ENCODE data around the gene TRIM2.

TRIM2 gene

DNA sequence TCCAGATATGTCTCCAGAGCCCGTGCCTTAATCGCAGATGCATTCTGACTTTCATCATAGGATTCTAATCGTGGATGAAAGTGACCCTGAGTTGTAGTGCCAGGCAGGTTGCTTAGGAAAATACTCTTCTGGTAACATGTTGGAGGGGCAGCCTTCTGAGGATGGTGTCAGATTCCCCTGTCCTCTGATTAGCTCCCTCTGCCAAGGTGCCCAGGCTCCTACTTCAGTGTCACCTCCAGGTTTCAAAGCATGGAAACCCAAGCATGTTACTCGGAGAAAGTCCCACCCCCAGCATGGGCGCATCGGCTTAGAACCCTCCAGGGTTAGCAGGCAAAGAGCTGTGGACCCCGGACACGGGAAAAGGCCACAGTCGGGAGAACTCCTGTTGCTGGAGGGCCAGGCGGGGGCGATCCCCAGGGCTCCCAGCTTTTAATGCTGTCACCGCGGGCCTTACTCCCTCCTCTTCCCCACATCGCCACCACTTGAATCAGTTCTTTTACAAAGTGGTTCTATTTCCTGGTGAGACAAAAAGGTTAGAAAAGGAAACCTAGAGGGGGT lies 44.5 kb downstream of the TRIM2 start:
- no peak for DNase-seq (ENCODE audit: low spot score)

DNA sequence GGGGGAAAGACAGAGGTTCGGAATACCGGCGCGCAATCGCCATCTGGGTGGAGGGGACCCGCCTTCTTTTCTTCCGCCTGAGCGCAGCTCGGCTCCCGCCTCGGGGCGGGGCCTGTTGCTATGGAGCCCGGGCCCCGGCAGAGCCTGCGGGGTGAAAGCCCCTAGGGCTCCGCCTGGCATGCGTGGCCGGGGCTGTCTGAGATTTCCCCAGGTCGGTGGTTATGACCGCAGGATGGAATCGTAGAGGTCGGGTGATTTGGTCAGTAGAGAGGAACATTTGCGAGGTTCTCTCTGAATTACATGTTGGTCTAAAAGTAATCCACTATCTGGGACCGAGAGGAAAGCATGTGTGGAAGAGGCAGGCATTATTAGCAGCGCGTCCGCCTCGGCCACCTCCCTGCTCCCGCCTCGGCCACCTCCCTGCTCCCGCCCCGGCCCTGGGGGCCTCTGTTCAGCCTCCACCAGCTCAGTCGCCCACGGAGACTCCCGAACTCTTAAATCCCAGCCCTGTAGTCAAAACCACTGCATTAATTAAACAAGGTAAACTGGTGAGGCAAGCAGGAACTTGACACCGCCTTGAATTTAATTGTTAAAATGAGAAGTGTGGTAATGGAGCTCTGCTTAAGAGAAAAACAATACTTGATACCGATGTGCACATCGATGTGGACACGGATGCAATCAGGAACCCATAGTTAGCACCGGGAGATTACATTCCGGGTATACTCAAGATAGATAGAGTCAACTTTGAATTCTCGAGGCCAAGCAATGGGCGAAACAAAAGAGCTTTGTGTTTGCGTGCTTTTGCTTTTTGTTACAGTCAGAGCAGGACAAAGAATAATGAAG lies 45.2 kb downstream of the TRIM2 start:
- peak; percentile 97 for DNase-seq (ENCODE audit: low spot score)

DNA sequence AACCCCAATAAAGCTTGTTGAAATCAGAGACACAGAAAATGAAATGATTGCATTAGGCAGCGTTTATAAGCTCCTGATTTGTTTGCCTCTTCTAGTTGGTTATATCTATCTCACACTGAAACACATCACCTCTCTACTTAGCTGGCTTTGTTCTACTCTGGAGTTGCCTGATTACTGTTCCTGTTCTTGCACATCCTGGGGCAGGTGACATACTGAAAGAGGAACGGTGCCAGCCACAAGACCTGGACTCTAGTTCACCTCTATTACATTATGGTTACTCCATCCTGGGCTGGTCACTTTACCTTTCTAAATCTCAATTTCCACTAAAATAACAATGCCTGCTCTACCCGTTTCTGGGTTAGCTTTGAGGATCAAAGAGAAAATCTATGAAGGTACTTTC lies 47.9 kb downstream of the TRIM2 start:
- DNase-seq (ENCODE audit: low spot score): no peak

DNA sequence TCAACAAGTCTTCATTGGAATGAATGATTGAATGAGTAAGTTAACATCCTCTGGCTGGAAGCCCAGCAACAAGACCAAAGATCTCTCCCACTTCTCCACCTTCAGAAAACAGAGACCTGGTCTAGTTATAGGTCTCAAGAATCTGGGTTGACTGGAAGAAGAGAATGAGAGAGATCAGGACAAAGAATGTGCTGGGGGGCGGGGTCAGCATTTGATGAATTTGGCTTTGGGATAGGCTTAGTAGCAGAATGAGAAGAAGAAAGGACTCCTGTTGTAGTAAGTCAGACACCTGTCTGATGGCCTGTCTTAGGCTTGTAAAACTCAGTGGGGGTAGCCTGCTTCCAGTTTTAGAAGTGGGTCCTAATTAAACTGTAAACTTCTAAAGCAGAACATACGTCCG lies 51.0 kb downstream of the TRIM2 start:
- no peak for DNase-seq (ENCODE audit: low spot score)

DNA sequence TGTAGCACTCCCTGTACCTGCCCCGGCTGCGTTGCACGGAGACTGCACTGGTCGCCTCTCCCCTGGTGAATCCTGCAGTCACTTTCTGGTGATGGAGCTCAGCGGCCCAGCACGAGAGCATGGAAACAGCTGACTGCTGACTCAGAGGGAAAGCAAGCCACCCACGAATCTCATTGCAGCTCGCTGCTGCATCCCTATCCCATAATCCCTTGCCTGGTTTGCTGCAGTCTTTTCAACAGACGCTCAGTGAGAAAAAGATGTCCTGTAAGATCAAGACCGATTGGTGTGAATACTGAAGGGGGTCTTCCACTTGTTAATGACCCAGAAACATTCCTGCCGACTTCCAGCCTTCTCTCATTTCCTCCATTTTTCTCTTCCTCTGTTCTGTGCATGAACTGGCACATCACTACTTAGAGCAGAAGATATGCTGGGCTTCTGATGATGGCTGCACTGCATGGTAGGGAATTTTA lies 52.9 kb downstream of the TRIM2 start:
- peak; percentile 58 for DNase-seq (ENCODE audit: low spot score)

DNA sequence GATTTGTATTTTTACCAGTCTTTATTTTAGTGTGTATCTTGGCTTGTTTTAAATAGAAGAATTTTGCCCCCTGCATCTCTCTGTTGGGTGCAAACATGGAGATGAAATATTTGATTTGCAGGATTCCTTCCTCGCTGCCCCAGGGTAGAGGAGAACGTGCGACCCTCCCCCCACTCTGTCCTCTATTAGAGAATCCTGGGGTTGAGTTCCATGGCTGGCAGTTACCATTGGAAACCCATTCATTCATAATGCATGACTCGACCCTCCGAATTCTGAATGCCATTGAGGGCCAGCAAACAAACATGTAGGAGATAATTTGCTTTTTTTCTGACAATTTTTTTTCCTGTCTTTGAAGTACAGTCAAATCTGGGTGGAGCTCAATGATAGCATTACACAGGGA lies 53.7 kb downstream of the TRIM2 start:
- DNase-seq (ENCODE audit: low spot score): peak; percentile 42

DNA sequence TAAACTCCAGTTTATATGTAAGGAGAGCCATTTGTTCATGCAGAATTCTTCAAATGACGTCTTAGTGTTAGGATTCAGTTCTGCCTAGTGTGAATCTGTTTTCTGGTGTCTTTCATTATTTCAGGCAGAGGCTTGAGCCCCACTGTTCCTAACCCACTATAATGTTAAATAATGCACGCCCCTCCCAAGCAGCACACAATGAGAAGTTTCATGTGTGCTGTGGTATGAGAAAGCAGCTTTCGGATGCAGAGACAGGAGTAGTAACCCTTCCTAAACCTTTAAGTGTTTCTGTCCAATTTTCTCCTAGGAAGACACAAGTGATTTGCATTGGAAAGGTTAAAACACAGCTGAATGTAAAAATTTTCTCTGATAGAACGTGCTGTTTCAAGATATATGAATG lies 54.5 kb downstream of the TRIM2 start:
- DNase-seq (ENCODE audit: low spot score): no peak

DNA sequence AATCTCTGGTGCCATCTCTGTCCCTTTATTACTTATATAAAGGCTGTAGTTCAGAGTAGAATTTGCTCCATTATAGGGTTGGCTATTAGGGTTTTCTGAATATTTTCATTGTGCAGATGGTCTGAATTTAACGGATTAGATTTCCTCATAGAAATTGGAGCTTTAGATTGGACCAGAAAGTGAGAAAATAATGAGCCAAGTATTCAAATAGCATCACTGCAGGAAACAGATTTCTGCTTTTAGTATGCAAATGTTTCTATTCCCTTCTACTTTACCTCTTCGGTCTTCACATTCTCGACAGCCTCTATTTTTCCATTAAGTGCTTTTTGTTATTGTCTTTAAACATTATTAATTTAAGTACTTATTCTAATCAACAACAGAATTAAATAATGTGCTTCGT lies 55.4 kb downstream of the TRIM2 start:
- no peak for DNase-seq (ENCODE audit: low spot score)

DNA sequence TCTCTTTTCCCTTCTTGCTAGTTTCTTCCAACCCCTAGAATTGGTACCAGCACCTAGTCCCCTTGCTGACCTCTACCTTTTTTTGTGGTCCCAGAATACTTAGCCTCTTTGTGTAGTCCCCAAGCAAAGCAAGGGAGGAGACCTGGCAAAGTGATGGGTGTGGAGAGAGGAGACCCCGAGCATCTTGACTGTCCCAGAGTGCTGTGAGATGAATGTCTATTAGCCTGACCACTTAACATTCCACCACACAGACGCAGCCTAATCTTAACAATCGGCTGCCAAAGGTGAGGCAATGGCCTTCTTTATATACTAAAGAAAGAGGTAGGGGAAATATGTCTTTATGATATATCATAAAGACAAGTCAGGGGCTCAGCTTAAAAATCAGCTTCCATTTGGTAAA lies 55.9 kb downstream of the TRIM2 start:
- DNase-seq (ENCODE audit: low spot score): no peak

DNA sequence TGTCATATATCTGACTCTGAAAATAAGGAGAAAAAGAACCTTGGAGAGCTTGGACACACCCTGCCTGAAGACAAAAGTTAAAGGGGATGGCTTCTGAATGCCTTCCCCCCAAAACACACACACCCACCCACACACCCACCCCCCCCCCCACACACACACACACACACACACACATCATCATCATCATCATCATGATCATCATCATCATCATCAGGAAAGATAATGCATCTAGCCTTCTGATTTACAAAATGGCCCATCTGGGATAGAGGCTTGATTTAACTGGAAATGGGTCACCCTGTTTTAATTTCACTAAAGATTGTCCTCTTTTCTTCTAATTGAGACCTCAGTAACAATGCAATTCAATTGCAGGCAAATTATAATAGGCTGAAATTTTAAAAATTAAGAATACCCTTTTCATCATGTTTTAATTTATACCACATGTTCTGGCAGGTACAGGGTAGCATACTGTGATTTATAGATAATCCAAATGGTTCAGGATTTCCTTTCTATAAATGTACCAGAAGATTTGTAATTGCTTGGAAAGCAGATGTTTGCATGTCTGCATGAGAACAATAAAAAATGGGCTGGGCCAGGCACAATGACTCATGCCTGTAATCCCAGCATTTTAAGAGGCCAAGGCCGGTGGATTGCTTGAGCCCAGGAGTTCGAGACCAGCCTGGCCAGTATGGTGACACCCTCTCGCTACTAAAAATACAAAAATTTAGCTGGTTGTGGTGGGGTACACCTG lies 56.5 kb downstream of the TRIM2 start:
- DNase-seq (ENCODE audit: low spot score): no peak

DNA sequence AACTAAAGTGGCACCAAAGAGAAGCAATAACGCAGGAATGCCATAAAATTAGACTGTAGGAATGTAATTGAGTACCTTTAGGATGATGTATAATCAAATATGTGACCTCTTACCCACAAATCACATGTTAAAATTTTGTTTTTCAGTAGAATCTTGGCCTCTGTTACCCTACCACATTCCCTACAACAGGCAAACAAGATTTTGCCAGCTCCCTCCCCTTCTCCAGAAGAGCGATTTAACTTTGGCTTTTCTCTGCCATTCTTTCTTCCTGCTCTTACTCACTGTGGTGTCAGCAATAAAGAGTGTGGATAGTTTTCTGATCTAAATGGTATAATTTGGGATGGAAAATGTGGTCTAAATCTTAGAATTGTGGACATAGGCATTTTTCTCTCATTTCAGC lies 57.2 kb downstream of the TRIM2 start:
- DNase-seq (ENCODE audit: low spot score): no peak

DNA sequence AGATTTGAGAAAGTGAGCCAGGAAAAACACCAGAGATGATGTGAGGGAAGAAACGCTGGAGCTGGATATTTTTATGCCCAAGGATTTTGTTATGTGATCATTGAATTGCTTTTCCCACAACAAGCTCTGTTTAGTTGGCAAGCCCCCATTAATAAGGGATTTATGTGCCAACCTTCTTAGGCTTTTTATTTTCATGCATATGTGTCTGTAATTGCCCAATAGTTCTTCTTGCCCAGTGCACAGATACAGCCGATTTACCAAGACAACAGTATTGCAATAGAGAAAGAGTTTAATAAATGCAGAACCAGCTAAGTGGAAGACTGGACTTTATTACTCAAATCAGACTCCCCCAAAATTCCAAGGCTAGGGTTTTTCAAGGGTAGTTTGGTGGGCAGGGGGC lies 57.7 kb downstream of the TRIM2 start:
- no peak for DNase-seq (ENCODE audit: low spot score)

DNA sequence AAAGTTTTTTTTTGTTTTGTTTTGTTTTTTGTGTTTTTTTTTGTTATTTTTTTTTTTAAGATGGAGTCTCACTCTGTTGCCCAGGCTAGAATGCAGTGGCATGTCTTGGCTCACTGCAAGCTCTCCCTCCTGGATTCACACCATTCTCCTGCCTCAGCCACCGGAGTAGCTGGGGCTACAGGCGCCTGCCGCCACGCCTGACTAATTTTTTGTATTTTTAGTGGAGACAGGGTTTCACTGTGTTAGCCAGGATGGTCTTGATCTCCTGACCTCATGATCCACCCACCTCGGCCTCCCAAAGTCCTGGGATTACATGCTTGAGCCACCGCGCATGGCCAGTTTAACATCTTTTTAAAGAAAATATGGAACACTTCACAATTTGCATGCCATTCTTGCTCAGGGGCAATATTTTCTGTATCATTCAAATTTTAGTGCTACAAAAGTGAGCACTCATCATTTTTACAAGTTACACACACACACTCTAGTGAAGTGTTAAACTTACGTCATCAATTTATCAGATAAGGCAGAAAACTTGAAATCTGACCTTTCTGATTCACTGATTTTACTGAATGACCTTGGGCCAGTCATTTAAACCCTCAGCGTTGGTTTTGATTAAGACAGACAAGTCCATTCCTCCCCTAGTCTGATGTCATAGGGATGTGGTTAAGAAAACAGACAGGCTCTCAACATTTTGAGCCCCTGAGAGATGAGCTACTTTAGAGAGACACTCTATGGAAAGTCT lies 61.2 kb downstream of the TRIM2 start:
- DNase-seq (ENCODE audit: low spot score): no peak

DNA sequence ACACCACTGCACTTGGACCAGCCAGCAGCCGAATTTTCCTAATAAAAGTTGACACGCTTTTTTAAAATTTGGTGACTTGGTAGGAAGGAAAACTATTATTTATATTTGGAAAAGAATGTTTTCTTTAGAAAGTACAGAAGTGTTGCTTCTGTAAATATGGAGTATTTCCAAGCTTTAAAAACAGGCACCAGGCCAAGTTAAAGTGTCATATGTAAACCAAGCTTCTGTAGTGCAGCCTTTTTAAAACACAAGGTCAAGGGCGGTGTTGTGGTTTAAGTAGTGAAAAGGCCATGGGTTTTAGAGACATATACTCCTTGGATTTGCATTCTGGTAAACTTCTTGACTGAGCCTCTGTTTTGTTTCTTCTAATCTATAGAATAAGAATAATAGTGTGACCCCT lies 62.7 kb downstream of the TRIM2 start:
- DNase-seq (ENCODE audit: low spot score): no peak

DNA sequence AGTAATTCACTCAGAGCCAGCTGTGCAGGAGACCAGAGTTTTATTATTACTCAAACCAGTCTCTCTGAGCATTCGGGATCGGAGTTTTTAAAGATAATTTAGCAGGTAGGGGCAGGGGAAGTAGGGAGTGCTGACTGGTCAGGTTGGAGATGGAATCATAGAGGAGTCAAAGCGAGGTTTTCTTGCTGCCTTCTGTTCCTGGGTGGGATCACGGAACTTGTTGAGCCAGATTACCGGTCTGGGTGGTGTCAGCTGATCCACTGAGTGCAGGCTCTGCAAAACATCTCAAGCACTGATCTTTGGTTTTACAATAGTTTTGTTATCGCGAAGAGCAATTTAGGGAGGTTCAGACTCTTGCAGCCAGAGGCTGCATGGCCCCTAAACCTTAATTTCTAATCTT lies 63.6 kb downstream of the TRIM2 start:
- no peak for DNase-seq (ENCODE audit: low spot score)

DNA sequence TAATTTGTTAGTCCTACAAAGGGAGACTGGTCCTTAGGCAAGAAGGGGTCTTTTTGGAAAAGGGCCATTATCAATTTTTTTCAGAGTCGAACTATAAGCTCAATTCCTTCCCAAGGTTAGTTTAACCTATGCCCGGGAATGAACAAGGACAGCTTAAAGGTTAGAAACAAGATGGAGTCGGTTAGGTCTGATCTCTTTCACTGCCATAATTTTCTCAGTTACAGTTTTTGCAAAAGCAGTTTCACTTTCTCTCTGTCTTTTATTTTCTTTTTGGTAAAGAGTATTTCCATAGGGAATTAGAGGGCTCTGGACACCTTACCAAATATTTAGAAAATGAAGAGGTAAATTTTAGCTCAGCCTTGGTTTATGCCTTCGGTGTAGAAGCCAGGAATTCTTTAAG lies 64.1 kb downstream of the TRIM2 start:
- no peak for DNase-seq (ENCODE audit: low spot score)

DNA sequence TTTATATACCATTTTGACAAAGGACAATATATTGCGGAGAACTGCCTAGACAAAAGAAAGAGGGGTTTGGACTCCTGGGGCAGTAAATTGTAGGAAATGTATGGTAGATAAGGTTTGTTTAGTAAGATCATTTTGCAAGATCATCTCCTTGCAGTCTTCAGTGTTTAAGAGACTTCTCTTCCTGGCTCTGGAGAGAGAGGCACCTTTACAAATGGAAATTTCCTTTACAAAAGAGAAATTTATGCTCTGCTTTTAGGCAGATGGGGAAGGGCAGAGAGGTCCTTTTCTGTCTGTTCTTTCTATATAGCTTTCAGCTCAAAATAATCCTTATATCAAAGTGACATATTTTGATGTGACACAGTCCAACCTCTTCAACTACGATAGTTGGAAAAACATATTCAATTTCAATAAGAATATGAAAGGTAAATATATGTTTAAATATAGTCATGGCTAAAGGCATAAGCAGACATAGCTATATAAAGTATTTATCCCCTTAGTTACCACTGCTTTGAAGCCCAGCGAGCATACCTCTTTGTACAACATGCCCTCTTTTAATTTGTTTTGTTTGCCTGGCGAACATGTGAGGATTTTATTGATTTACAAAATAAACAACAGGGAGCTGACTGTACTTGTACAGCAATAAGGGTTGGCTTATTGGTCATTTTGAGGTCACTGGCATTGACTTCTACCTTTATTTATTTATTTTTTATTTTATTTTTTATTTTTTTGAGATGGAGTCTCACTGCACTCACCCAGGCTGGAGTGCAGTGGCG lies 65.2 kb downstream of the TRIM2 start:
- DNase-seq (ENCODE audit: low spot score): no peak

DNA sequence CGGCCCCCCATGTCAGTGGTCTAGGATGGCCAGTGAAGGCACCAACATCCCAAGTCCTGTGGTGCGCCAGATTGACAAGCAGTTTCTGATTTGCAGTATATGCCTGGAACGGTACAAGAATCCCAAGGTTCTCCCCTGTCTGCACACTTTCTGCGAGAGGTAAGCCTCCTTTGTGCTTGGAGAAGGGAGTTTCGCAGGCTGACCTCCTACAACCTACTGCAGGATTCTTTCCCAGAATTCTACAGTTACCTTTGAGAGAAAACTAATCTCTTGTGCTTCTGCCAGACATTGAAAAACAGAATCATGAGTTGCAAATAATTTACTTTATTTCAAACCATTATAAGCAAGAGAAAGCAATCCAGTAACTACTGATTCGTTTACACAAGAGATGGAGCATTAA lies 66.1 kb downstream of the TRIM2 start:
- DNase-seq (ENCODE audit: low spot score): no peak

DNA sequence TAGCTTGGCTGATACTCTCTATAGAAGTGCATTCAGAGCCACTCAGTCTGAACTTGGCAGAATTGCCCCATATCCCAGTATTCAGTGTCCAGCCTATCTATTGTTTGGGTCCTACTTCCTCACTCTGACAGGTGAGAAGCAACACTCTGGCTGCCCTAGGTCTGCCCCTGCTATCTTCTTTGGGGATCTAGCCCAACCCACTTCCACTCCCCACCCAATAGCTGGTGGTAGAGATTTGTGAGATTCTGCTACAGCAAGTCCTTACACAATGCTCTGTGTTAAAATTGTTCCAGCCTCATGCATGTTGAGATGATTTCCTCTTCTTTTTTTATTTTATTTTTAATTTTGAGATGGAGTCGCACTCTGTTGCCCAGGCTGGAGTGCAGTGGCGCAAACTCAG lies 67.6 kb downstream of the TRIM2 start:
- DNase-seq (ENCODE audit: low spot score): no peak

DNA sequence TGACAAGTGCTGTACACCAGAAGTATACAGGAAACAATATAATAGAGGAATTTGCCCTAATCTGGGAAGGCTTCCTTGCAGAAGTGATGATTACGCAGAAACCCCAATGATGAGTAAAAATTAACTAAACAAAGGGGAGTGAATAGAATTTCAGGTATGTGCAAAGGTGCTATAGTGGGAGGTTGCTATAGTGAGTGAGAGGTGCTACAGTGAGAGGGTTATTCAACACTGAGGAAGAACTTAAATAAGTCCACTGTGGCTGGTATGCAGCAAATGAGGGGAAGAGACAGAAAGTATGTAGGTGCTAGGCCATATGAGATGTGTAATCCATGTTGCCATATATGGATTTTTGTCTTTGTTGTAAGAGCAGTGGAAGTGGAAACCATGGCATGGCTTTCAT lies 69.5 kb downstream of the TRIM2 start:
- no peak for DNase-seq (ENCODE audit: low spot score)

DNA sequence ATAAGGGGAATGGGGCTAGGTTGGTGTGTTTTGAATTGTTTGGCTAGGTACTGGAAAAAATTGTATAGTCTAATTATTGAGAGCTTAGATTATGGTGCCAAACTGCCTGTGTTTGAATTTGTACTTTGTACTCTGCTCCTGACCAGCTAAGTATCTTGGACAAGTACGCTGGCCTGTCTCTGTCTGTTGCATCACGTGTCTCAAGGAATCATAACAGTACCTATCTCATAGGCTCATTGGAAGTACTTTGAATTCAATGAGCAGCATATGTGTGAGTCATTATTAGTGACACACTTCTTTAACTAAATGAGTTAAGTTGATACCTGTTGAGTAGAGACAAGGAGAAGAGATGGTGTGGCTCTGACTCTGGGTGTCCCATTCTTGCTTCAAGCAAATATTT lies 70.7 kb downstream of the TRIM2 start:
- DNase-seq (ENCODE audit: low spot score): no peak
